Smooth muscle cell (in vitro differentiated cells): ENCODE measurements around the gene ZBTB9. TPM values are rescaled to one million over a fixed set of nuclear protein-coding genes. Genes with fewer than 3 reads are reported as not detected.

Source experiments
- DNase-seq: peaks from one replicate; lab custom pipeline; 2025; ENCODE audit not compliant: unreplicated experiment; lab: John Stamatoyannopoulos, UW
- H2AFZ ChIP-seq: fragments of 200-600 bp; sonication (generic); 2 replicates; pipeline ENCODE4 v1.6.0; 2016; ENCODE audit warnings: antibody characterized with exemption, low read depth, mild to moderate bottlenecking
- H3F3A ChIP-seq: fragments of 200-600 bp; sonication (generic); 2 replicates; pipeline ENCODE4 v1.6.0; 2017; ENCODE audit warnings: antibody characterized with exemption, low read depth
- H3K27ac ChIP-seq: fragments of 200-600 bp; sonication (generic); 2 replicates; pipeline ENCODE4 v1.5.1; 2016; ENCODE audit warnings: low read depth, mild to moderate bottlenecking
- H3K27me3 ChIP-seq: fragments of 200-600 bp; sonication (generic); 2 replicates; pipeline ENCODE4 v1.6.1; 2016; ENCODE audit warnings: low read depth, mild to moderate bottlenecking
- H3K36me3 ChIP-seq: fragments of 200-600 bp; sonication (generic); 2 replicates; pipeline ENCODE4 v1.5.1; 2016; ENCODE audit warnings: low read depth
- H3K4me1 ChIP-seq: fragments of 200-600 bp; sonication (generic); 2 replicates; pipeline ENCODE4 v1.5.1; 2016; ENCODE audit warnings: low read depth
- H3K4me2 ChIP-seq: fragments of 200-600 bp; sonication (generic); 2 replicates; pipeline ENCODE4 v1.6.0; 2016; ENCODE audit warnings: mild to moderate bottlenecking
- H3K4me3 ChIP-seq: fragments of 200-600 bp; sonication (generic); 2 replicates; pipeline ENCODE4 v1.5.1; 2016; ENCODE audit warnings: mild to moderate bottlenecking
- H3K79me2 ChIP-seq: fragments of 200-600 bp; sonication (generic); 2 replicates; pipeline ENCODE4 v1.6.0; 2016; ENCODE audit warnings: low read depth, mild to moderate bottlenecking
- H3K9ac ChIP-seq: fragments of 200-600 bp; sonication (generic); 2 replicates; pipeline ENCODE4 v1.6.0; 2016; ENCODE audit warnings: low read depth
- H3K9me3 ChIP-seq: fragments of 200-600 bp; sonication (generic); replicated peaks from 2 replicates; pipeline ENCODE4 v1.5.1; 2016; ENCODE audit warnings: low read depth
- H4K20me1 ChIP-seq: fragments of 200-600 bp; sonication (generic); 2 replicates; pipeline ENCODE4 v1.6.0; 2016; ENCODE audit warnings: low read depth
- CTCF ChIP-seq: fragments of 200-600 bp; sonication (generic); IDR thresholded peaks from 2 replicates; pipeline ENCODE4 v1.5.1; 2017; ENCODE audit warnings: borderline replicate concordance, mild to moderate bottlenecking, antibody characterized with exemption; ENCODE audit not compliant: insufficient read depth, poor library complexity, severe bottlenecking
- WGBS: methylation state at CpG from one replicate; pipeline ENCODE4 v1.1.7; 2016; ENCODE audit warnings: low lambda C conversion rate; 5-methylcytosine and 5-hydroxymethylcytosine counted together
- polyA plus RNA-seq: library from polyadenylated mRNA; unstranded; fragments of >200 nt; fragmentation: Nextera tagmentation; extraction: Ambion mirVana; gene quantifications from 2 replicates; pipeline ENCODE4 v1.2.1, GENCODE V29; 2016
- total RNA-seq: library from RNA; depleted of rRNA; stranded (reverse); fragments of >200 nt; gene quantifications from 2 replicates; pipeline ENCODE4 v1.2.3, GENCODE V29; 2014

The ZBTB9 gene
- total and polyA plus RNA-seq, 2 experiments from 2014 or later = 6.2 to 11.6 TPM

GRCh38 chr6:33430334-33430733, 24.0 kb upstream of the ZBTB9 start:
- Histone ChIP-seq H3K27me3 (no peaks in the 10 kb centered on the region), H4K20me1 (peaks cover 70% of the 10 kb centered on the region), H3K79me2 (peaks cover 32% of the 10 kb centered on the region), H2AFZ (no peak overlapping the region), H3K36me3 (no peaks in the 10 kb centered on the region), H3K9ac (no peak overlapping the region), H3K4me3 (no peak overlapping the region), H3K4me1 (peaks cover 30% of the 10 kb centered on the region), H3F3A (peaks cover 3% of the 10 kb centered on the region), H3K27ac (no peak overlapping the region), H3K4me2 (no peak overlapping the region), H3K9me3 (no peaks in the 10 kb centered on the region)
- TF ChIP-seq CTCF = no peak
- WGBS = 63% methylated on average over 2 of the region's 2 CpGs
- DNase-seq = no peak

DNA sequence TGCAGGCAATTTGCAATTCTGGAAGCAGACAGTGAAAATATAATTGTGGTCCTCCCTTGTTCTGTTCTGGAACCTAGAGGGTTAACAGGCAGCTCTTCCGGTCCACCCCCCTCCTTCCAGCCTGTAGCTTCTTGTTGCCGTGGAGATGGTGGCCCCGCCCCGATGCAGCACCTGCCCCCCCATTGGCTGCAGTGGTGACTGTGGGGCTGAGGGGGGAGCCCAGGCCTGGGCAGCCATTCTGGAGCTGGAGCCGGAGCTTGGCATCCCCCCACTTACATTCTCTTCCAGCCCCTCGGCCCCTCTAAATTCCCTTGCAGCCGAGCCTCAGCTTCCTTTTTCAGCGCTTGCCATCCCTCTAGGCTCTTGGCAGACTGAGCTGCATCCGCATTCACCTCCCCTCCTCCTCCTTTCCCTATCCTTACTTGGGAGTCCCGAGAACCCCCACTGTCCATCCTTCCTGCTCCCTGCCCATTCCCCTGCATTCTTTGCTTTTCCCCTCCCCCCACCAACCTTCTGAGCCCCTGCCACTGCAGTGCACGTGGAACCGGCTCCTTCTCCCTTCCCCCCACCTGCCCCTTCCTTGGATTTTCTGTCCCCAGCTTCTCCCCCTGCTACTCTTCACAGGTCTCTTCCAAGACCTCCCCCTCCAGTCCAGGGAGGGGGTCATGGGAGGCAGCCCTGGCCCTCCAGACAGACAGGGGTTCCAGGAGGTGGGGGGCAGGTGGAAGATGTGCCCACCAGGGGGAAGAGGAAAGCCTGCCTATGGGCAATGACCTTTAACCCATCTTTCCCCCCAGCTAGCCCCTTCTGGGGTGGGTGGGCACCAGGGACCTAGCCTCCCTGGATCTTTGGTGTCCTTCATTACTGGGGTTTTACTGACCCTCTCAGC, 23.1 kb upstream of the ZBTB9 start:
- peaks cover 3% of the 10 kb centered on the region for H3F3A ChIP-seq
- H3K79me2 ChIP-seq = peaks cover 32% of the 10 kb centered on the region
- H3K27ac ChIP-seq = no peak overlapping the region
- no peaks in the 10 kb centered on the region for H3K27me3 ChIP-seq
- no peak for TF ChIP-seq CTCF
- H3K4me1 ChIP-seq = peaks cover 29% of the 10 kb centered on the region
- H3K9ac ChIP-seq = no peak overlapping the region
- H2AFZ ChIP-seq = no peak overlapping the region
- H3K36me3 ChIP-seq = no peaks in the 10 kb centered on the region
- no peak for DNase-seq
- H3K4me3 ChIP-seq = no peak overlapping the region
- no peak overlapping the region for H3K4me2 ChIP-seq
- 13% methylated on average over 11 of the region's 12 CpGs for whole genome bisulfite sequencing
- no peaks in the 10 kb centered on the region for H3K9me3 ChIP-seq
- H4K20me1 ChIP-seq = peaks cover 70% of the 10 kb centered on the region

GRCh38 chr6:33431880-33432541, 22.4 kb upstream of the ZBTB9 start:
- no peak for TF ChIP-seq CTCF
- Histone ChIP-seq H3K9me3 (no peaks in the 10 kb centered on the region), H4K20me1 (peaks cover 69% of the 10 kb centered on the region), H3K4me3 (no peak overlapping the region), H3K4me2 (no peak overlapping the region), H3K27me3 (no peaks in the 10 kb centered on the region), H3F3A (peaks cover 1% of the 10 kb centered on the region), H3K27ac (no peak overlapping the region), H3K9ac (no peak overlapping the region), H3K36me3 (peaks cover 5% of the 10 kb centered on the region), H3K79me2 (peaks cover 32% of the 10 kb centered on the region), H3K4me1 (peaks cover 26% of the 10 kb centered on the region), H2AFZ (no peak overlapping the region)
- DNase-seq = no peak
- WGBS = 71% methylated on average over 11 of the region's 12 CpGs
